Measurements from ENCODE around the gene TRMT112.

GRCh38 chr11:64366751-64367150, 49.4 kb upstream of the TRMT112 start:
- TF ChIP-seq CTCF (IDR thresholded peaks at IDR 0.05; ENCODE audit: low read depth, low read length) = no peak
- TF ChIP-seq POLR2A (IDR thresholded peaks at IDR 0.05; ENCODE audit: extremely low read depth, insufficient read length) = no peak

Measured in NB4 (cell line).